ENCODE measurements around the gene CEP89.
"Not testable (repeated sequence)": the region's sequence is repeated elsewhere in the genome, so short reads cannot be mapped to it uniquely, and the experiment has no call there.

CEP89 gene

DNA sequence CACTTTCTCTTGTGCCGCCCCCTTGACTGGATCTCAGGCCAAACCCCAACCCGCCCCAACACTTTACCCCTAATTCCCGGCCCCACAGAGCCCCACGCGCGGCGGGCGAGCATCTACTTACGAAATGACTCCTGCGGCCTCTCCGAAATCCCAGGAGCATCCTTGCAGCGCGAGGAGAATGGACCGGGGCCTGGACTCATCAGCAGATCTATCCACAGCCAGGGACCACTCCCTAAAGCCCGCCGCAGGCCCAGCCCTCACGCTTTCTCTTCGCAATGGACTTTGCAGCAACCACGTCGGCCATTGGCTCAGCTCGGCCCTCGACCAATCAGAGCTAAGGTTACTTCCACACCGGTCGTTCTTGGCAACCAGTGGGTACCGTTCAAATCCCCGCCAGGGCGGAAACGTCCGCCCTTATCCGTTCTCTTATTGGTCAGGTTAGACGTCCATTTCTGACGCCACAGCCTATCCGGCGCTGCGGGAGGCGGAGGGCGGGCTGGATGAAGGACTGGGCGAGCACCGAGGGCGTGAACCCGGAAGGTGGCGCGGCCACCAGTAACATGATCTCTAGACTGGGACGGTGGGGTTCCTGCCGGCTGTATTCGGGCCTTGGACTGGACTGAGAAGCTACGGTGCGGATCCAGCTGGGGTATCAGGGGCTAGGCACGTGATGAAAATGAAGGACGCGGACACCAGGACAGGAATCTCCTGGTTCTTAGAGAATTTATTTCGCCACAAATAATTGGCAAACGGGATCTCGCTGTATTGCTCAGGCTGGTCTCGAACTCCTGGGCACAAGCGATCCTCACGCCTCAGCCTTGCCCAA lies at the start of gene CEP89, which contains the start of gene FAAP24:
Gene CEP89 (minus strand): TSS at position 244 of the 826 bp plus-strand sequence. CDS start 84 bp downstream, at position 160.
Gene FAAP24 (plus strand): TSS at position 528 of the 826 bp plus-strand sequence. CDS start 955 bp downstream, outside the sequence.
- DNase-seq: peak; percentile 94

GRCh38 chr19:33010891-33011290 lies 39.1 kb upstream of the CEP89 start:
- not testable (repeated sequence) for DNase-seq

GRCh38 chr19:33008738-33009137 lies 37.0 kb upstream of the CEP89 start:
- DNase-seq: no peak

DNA sequence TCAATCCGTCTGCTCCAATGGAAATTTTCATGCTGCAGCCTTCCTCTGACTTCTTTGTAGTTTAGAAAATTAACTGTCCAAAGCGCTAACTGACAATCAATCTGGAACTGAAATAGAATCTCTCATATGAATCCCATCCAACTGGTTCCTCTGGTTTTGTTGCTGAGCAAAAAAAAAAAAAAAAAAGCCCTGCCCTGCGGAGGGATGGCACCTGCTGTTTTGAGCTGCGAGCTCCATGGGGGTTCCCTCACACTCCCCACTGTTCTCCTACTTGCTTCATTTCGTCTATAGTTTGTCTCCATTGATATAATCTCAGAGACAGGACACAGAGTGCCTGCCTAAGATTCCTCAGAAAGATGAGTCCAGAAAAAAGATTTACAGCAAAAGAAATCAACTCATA lies 33.7 kb upstream of the CEP89 start:
- no peak for DNase-seq

DNA sequence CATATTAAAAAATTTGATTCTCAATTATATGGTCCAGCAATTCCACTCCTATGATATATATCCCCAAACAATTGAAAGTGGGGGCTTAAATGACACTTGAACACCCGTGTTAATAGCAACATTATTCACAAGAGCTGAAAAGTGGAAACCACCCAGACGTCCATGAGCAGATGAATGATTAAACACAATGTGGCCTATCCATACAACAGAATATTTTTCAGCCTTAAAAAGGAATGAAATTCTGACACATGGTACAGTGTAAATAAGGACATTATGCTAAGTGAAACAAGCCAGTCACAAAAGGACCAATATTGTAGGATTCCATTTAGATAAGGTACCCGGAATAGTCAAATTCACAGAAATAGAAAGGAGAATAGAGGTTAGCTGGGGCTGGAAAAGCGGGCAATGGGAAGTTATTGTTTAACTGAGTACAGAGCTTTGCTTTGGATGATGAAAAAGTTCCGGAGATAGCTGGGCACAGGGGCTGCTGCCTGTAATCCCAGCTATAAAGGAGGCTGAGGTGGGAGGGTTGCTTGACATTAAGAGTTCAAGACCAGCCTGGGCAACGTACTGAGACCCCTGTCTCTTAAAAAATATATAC lies 31.8 kb upstream of the CEP89 start:
- not testable (repeated sequence) for DNase-seq

GRCh38 chr19:33002126-33002865 lies 30.5 kb upstream of the CEP89 start:
- peak; percentile 37 for DNase-seq

DNA sequence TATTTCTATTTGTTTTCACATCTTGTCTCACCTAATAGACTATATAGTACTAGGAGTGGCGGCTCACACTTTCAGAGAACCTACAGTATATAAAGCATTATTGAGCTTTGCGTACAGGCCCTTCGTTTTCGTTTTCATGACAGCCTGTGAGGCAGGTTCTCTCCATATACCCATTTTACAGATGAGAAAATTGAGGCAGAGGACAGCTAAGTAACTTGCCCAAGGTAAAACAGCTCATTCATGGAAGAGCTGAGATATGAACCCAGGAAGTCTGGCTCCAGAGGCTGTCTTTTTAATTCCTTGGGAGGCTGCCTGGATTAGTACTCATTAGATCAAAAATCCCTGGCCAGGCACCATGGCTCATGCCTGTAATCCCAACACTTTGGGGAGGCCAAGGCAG lies 29.2 kb upstream of the CEP89 start:
- DNase-seq: no peak

DNA sequence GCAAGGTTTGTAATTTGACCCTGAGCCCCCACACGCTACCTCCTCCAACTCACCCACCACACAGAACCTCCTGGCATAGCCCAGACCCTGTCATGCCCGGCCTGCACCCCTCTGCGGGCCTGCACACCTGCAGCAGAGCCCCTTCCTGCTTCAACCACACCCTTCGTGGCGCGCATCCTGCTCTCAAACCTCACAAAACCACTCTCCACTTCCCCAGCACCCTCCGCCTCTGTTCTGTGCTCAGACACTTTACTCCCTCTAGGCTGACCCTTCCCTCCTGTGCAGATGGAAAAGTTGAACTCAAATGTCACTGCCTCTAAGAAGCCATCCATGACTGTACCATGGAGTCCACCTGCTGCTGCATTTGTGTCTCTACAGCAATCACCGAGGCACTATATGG lies 28.8 kb upstream of the CEP89 start:
- no peak for DNase-seq

- DNase-seq: no peak
These were observed 27.0 kb upstream of the CEP89 start for GRCh38 chr19:32998722-32999121.

DNA sequence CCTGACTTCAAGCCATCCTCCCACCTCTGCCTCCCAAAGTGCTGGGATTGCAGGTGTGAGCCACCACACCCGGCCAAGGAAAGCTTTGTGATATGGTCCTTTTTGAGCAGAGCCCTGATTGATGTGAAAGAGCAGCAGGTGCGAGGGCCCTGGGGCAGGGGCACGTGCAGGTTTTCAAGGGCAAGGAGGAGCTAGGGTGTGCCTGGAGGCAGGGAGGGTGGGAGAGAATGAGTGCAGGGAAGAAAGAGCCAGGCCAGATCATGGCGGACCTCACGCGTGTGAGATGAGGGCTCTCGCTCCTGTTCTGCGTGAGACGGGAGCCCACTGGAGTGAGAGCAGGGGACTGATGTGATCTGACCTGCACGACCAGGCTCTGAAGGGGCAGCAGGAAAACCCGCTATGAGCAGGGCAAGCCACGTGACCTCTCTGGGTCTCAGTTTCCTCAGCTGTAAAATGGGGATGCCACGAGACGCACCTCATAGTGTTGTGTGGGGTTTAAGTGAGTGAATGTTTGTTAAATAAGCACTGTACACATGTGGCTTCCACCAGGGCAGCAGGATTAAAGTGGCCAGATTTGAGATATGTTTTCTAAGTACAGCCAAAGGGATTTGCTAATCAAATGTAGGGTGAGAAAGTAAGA lies 26.1 kb upstream of the CEP89 start:
- no peak for DNase-seq

- not testable (repeated sequence) for DNase-seq
These were observed 25.3 kb upstream of the CEP89 start for GRCh38 chr19:32997061-32997464.

GRCh38 chr19:32995966-32996365 lies 24.2 kb upstream of the CEP89 start:
- not testable (repeated sequence) for DNase-seq

GRCh38 chr19:32988724-32989123 lies 17.0 kb upstream of the CEP89 start:
- DNase-seq: no peak

- DNase-seq: not testable (repeated sequence)
These were observed 16.5 kb upstream of the CEP89 start for GRCh38 chr19:32988254-32988653.

GRCh38 chr19:32982488-32982887 lies 10.7 kb upstream of the CEP89 start:
- not testable (repeated sequence) for DNase-seq

- not testable (repeated sequence) for DNase-seq
These were observed 8.0 kb upstream of the CEP89 start for GRCh38 chr19:32979807-32980206.

GRCh38 chr19:32977813-32978212 lies 6.1 kb upstream of the CEP89 start:
- not testable (repeated sequence) for DNase-seq

DNA sequence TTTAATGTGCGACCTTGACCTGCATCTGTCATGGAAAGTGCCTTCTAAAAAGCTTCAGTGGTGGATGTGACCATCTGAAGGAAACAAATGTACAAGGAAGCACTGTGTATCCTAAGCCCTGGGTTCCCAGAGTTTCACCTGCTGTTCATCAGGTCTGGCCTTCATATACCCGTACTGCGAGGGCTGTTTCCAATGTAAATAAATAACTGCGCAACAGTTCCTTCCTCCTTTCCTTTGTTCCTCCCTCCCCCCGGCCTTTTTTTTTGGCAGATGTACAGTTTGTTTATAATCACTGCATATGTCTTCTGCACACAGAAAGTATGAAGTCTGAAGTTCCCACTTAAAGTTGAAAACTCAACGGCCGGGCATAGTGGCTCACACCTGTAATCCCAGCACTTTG lies 5.5 kb upstream of the CEP89 start:
- no peak for DNase-seq

DNA sequence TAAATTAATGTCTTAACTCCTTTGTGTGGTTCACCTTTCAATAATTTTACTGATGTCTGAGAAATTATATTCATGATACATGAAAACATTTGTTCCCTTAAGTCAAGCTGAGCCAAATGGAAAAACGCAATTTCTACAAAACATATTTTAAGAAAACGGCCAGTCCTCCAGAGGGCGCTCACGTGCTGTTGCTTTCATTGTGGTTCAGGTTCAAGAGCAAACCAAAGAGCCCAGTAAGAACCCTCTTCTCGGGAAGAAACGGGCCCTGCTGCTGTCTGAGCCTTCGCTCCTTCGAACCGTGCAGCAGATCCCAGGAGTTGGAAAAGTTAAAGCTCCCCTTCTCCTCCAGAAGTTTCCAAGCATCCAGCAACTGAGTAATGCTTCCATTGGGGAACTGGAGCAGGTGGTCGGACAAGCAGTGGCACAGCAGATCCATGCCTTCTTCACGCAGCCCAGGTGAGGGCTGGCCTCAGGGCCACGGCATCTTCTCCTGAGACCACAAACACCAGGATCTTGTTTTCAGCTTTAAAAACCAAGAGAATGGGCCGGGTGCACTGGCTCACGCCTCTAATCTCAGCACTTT lies 4.6 kb upstream of the CEP89 start:
- peak; percentile 35 for DNase-seq

GRCh38 chr19:32971012-32971595 lies 654 bp downstream of the CEP89 start:
- DNase-seq: no peak

DNA sequence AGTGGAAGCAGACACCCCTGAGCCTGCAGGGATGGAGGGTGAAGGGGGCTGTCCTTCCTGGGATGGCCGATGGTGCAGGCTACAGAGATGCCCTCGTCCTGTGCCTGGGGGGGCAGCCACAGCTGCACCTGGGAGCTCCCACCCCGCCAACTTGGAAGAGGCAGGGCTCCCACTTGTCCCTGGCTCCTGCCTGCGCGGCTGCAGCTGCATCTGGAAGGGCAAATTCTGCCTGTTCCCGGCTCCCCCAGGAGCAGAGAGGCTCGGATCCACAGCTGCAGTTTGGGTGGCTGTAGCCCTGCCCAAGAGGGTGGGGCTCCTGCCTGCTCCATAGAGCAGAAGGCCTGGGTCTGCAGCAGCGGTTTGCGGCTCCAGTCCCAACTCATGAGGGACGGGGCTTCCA lies 2.2 kb downstream of the CEP89 start:
- DNase-seq: no peak

- no peak for DNase-seq
These were observed 5.0 kb downstream of the CEP89 start for GRCh38 chr19:32966750-32967149.

Data from NCI-H1092 (cell line).